NB4 (cell line): ENCODE results near the gene SELENOP.

Experiments
- POLR2A ChIP-seq: IDR thresholded peaks from 2 replicates; pipeline ENCODE4 v1.6.1; 2011; ENCODE audit warnings: mild to moderate bottlenecking; ENCODE audit not compliant: insufficient read length; ENCODE audit errors: extremely low read depth
- TF ChIP-seq, protein P1 (sequence below): IDR thresholded peaks from one replicate; pipeline ENCODE4 v1.5.1; 2012; ENCODE audit warnings: low read depth, low read length
- TF ChIP-seq, protein P2 (sequence below): IDR thresholded peaks from 2 replicates; pipeline ENCODE4 v1.6.1; 2011; ENCODE audit warnings: low read depth, low read length

- TF ChIP-seq, protein P1, sequence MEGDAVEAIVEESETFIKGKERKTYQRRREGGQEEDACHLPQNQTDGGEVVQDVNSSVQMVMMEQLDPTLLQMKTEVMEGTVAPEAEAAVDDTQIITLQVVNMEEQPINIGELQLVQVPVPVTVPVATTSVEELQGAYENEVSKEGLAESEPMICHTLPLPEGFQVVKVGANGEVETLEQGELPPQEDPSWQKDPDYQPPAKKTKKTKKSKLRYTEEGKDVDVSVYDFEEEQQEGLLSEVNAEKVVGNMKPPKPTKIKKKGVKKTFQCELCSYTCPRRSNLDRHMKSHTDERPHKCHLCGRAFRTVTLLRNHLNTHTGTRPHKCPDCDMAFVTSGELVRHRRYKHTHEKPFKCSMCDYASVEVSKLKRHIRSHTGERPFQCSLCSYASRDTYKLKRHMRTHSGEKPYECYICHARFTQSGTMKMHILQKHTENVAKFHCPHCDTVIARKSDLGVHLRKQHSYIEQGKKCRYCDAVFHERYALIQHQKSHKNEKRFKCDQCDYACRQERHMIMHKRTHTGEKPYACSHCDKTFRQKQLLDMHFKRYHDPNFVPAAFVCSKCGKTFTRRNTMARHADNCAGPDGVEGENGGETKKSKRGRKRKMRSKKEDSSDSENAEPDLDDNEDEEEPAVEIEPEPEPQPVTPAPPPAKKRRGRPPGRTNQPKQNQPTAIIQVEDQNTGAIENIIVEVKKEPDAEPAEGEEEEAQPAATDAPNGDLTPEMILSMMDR = no peak
- TF ChIP-seq, protein P2, sequence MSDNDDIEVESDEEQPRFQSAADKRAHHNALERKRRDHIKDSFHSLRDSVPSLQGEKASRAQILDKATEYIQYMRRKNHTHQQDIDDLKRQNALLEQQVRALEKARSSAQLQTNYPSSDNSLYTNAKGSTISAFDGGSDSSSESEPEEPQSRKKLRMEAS = no peak
- TF ChIP-seq POLR2A = no peak
Measured at GRCh38 chr5:42807722-42808447, 3.8 kb downstream of the SELENOP start.
